Progenitor cell of endocrine pancreas (in vitro differentiated cells): ENCODE results near the gene RBL1. TPM values are rescaled to one million over a fixed set of nuclear protein-coding genes. Genes with fewer than 3 reads are reported as not detected.

Source experiments
- DNase-seq: peaks from one replicate; pipeline ENCODE4 v3.0.0; 2021; ENCODE audit warnings: low spot score; ENCODE audit not compliant: unreplicated experiment
- H3K27ac Mint-ChIP-seq: 2 replicates; pipeline ENCODE4 v1.8.0; 2021; ENCODE audit warnings: mild to moderate bottlenecking, moderate library complexity, mixed read lengths
- H3K27me3 Mint-ChIP-seq: 2 replicates; pipeline ENCODE4 v1.8.0; 2021; ENCODE audit warnings: mixed read lengths
- H3K36me3 Mint-ChIP-seq: 2 replicates; pipeline ENCODE4 v1.8.0; 2022; ENCODE audit warnings: mixed read lengths; ENCODE audit not compliant: insufficient read depth
- H3K4me1 Mint-ChIP-seq: 2 replicates; pipeline ENCODE4 v1.8.0; 2021; ENCODE audit warnings: low read depth, mixed read lengths
- H3K4me3 Mint-ChIP-seq: 2 replicates; pipeline ENCODE4 v1.8.0; 2021; ENCODE audit warnings: low read depth, mild to moderate bottlenecking, moderate library complexity, mixed read lengths
- H3K9me3 Mint-ChIP-seq: 2 replicates; pipeline ENCODE4 v1.8.0; 2021; ENCODE audit warnings: low read depth, mixed read lengths
- total RNA-seq: library from RNA; stranded (reverse); gene quantifications from 2 replicates; pipeline ENCODE4 v1.2.1, GENCODE V29; 2021
- TF ChIP-seq, protein P1 (sequence below): fragments of 200-600 bp; sonication (generic); IDR thresholded peaks from one replicate; pipeline ENCODE4 v1.5.0; 2021; ENCODE audit warnings: antibody characterized with exemption, mild to moderate bottlenecking; ENCODE audit not compliant: unreplicated experiment

Gene RBL1
- total RNA-seq, 1 donor from 2014 or later, result 13.3 TPM

DNA sequence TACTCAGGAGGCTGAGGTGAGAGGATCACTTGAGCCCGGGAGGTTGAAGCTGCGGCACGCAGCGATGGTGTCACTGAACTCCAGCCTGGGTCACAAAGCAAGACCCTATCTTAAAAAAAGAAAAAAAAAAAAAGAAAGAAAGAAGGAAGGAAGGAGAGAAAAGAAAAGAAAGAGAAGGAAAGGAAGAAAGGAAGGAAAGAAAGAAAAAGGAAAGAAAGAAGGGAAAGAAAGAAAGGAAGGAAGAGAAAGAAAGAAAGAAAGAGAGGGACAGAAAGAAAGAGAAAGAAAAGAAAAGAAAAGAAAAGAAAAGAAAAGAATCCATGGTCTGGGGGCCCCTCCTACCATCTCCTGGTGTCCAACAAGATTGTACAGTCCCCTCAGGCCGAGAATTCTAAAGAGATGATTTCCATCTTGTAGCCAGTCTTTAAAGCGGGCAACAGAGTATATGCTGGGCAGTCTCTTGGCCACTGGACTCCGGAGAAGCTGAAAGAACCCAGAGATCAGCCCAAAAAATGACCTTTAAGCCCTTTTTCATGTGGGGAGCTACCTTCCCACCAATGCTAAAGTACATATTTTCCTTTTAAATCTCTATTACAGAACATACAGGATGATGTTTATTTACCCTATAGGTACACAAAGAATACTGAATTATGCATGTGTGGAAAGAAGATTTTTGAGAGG lies 23.7 kb upstream of the RBL1 start:
- Mint-ChIP-seq H3K4me1 (no peaks in the 10 kb centered on the region), H3K4me3 (no peak overlapping the region), H3K27me3 (no peaks in the 10 kb centered on the region), H3K36me3 (no peaks in the 10 kb centered on the region), H3K9me3 (no peaks in the 10 kb centered on the region), H3K27ac (no peak overlapping the region)
- DNase-seq, result no peak
- TF ChIP-seq, protein P1, sequence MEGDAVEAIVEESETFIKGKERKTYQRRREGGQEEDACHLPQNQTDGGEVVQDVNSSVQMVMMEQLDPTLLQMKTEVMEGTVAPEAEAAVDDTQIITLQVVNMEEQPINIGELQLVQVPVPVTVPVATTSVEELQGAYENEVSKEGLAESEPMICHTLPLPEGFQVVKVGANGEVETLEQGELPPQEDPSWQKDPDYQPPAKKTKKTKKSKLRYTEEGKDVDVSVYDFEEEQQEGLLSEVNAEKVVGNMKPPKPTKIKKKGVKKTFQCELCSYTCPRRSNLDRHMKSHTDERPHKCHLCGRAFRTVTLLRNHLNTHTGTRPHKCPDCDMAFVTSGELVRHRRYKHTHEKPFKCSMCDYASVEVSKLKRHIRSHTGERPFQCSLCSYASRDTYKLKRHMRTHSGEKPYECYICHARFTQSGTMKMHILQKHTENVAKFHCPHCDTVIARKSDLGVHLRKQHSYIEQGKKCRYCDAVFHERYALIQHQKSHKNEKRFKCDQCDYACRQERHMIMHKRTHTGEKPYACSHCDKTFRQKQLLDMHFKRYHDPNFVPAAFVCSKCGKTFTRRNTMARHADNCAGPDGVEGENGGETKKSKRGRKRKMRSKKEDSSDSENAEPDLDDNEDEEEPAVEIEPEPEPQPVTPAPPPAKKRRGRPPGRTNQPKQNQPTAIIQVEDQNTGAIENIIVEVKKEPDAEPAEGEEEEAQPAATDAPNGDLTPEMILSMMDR, result no peak

DNA sequence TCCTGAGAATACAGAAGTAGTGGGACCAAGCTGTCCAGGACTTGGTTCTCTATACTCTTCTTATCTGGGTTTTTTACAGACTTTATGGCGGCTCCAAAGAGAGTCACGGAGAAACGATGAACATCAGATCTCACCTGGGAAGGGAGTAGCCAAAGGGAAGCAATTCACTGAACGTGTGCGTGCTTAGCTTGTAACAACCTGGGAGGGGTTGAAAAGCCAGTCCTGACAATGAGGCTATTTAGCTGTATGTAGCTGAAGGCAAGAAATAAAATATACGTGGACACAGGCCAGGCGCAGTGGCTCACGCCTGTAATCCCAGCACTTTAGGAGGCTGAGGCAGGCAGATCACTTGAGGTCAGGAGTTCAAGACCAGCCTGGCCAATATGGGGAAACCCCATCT lies 18.2 kb upstream of the RBL1 start:
- Mint-ChIP-seq H3K9me3 (no peaks in the 10 kb centered on the region), H3K4me1 (no peaks in the 10 kb centered on the region), H3K27me3 (no peaks in the 10 kb centered on the region), H3K36me3 (no peaks in the 10 kb centered on the region), H3K4me3 (no peak overlapping the region), H3K27ac (no peak overlapping the region)
- TF ChIP-seq, protein P1, result no peak
- no peak for DNase-seq

DNA sequence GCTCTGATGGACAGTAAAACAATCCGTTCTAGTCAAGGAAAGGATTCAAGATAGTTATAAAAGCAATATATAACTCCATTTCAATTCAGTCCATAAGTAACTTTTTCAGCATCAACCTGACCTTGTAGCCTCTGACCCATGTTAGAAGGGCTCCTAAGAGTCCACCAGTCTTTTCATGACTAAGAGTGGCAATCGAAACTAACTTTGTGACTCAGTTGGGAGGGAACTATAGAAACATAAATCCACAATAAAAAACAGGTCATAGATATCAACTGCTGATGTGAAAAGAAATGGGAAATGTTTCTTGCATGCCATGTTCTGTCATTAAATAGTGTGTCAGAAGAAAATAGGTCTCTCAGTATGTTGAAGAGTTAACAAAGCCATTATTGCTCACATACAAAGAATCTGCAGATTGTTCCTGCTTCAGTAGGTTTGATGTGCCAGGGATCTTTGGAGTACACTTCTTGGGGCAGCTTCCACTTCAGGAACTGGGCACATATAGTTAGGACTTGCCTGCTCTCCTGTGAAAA lies 16.2 kb upstream of the RBL1 start:
- H3K4me3 Mint-ChIP-seq, result no peak overlapping the region
- no peak overlapping the region for H3K27ac Mint-ChIP-seq
- H3K9me3 Mint-ChIP-seq, result no peaks in the 10 kb centered on the region
- TF ChIP-seq, protein P1, result no peak
- H3K36me3 Mint-ChIP-seq, result no peaks in the 10 kb centered on the region
- DNase-seq, result no peak
- no peaks in the 10 kb centered on the region for H3K4me1 Mint-ChIP-seq
- H3K27me3 Mint-ChIP-seq, result no peaks in the 10 kb centered on the region

DNA sequence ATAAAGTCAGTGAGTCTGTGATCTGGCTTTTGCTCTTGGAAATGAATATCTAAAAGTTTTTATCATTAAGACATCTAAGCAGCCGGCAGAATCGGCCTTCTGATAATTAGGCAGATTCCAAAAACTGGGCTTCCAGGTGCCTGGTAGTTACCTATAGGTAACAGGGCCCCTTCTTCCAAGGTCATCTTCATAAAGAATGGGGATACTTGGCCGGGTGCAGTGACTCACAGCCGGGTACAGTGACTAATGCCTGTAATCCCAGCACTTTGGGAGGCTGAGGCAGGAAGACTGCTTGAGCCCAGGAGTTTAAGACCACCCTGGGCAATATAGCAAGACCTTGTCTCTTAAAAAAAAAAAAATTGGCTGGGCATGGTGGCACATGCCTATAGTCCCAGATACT lies 12.9 kb upstream of the RBL1 start:
- TF ChIP-seq, protein P1, result no peak
- Mint-ChIP-seq H3K27ac (no peak overlapping the region), H3K4me3 (no peak overlapping the region), H3K4me1 (no peaks in the 10 kb centered on the region), H3K9me3 (no peaks in the 10 kb centered on the region), H3K27me3 (no peaks in the 10 kb centered on the region), H3K36me3 (no peaks in the 10 kb centered on the region)
- DNase-seq, result no peak

DNA sequence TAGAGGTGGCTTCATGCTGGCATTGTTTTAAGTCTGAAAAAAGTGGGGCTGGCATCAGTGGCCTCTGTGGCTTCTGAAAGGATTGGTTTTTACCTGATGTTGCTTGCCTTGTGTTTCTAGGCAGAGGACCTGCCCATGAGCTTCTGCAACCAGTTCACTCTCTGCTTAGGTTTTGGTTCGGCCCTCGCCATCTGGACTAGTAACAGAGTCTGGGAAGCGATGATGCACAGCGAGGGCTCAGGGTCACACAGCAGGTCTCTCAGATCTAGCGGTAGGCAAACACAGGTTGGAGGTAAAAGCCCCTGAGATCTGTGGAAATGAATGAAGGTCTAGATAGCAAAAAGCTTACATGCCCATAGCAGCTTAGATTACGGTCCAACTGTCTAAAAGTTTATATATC lies 6.8 kb upstream of the RBL1 start:
- Mint-ChIP-seq H3K4me3 (no peak overlapping the region), H3K9me3 (no peaks in the 10 kb centered on the region), H3K27me3 (no peaks in the 10 kb centered on the region), H3K36me3 (no peaks in the 10 kb centered on the region), H3K27ac (no peak overlapping the region), H3K4me1 (no peaks in the 10 kb centered on the region)
- DNase-seq, result no peak
- TF ChIP-seq, protein P1, result no peak
